Chondrocyte (in vitro differentiated cells): ENCODE measurements around the gene VEGFD. TPM values are rescaled to one million over a fixed set of nuclear protein-coding genes. Genes with fewer than 3 reads are reported as not detected.

Source experiments
- DNase-seq: peaks from one replicate; pipeline ENCODE4 v3.0.0; 2021; ENCODE audit warnings: mixed read lengths, low spot score
- H3K27ac Mint-ChIP-seq: one replicate; pipeline ENCODE4 v1.8.0; 2021; ENCODE audit warnings: mild to moderate bottlenecking, moderate library complexity, mixed read lengths; ENCODE audit not compliant: unreplicated experiment
- H3K27me3 Mint-ChIP-seq: 2 replicates; pipeline ENCODE4 v1.8.0; 2021; ENCODE audit warnings: low read depth, mixed read lengths
- H3K36me3 Mint-ChIP-seq: 2 replicates; pipeline ENCODE4 v1.8.0; 2021; ENCODE audit warnings: low read depth, mixed read lengths
- H3K4me1 Mint-ChIP-seq: 2 replicates; pipeline ENCODE4 v1.8.0; 2021; ENCODE audit warnings: low read depth, mild to moderate bottlenecking, mixed read lengths
- H3K4me3 Mint-ChIP-seq: one replicate; pipeline ENCODE4 v1.8.0; 2021; ENCODE audit warnings: mild to moderate bottlenecking, moderate library complexity, mixed read lengths; ENCODE audit not compliant: unreplicated experiment
- H3K9me3 Mint-ChIP-seq: 2 replicates; pipeline ENCODE4 v1.8.0; 2021; ENCODE audit warnings: low read depth, mixed read lengths
- CTCF ChIP-seq: fragments of 200-600 bp; sonication (generic); IDR thresholded peaks from 2 replicates; pipeline ENCODE4 v1.5.0; 2021; ENCODE audit warnings: antibody characterized with exemption, mild to moderate bottlenecking, moderate library complexity
- long read RNA-seq: library from polyadenylated mRNA; stranded (forward); transcript quantifications from one replicate; pipeline ENCODE4 v2.0.0, GENCODE V29; 2021
- total RNA-seq: library from RNA; stranded (reverse); gene quantifications from 3 replicates; pipeline ENCODE4 v1.2.1, GENCODE V29; 2021

VEGFD gene, protein sequence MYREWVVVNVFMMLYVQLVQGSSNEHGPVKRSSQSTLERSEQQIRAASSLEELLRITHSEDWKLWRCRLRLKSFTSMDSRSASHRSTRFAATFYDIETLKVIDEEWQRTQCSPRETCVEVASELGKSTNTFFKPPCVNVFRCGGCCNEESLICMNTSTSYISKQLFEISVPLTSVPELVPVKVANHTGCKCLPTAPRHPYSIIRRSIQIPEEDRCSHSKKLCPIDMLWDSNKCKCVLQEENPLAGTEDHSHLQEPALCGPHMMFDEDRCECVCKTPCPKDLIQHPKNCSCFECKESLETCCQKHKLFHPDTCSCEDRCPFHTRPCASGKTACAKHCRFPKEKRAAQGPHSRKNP
- 0.20 to 0.39 TPM in 2 of 3 replicates, not detected in the other for total RNA-seq
- long read RNA-seq, result 0 reads

DNA sequence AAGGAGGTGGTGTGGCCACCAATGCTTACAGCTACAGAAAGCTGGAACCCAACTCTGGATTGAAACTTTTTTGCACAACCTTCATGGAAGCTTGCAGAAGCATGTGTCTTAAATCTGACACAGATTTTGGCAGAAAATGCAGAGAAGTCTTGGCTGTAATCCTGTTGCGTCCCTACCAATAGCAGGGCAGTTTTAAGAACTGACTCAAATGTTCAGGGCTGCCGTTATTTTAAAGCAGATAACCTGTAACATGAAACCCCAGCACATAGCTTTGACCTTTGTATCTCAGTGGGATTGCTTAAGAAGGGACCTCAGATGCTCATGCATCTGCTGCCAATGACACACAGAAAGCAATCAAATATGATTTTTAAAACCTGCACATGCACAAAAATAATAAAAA, at the start of gene VEGFD:
VEGFD (minus strand) TSS at position 110 of the 400 bp plus-strand sequence. CDS start 467 bp downstream, outside the sequence.
- TF ChIP-seq CTCF, result no peak
- Mint-ChIP-seq H3K27me3 (no peaks in the 10 kb centered on the region), H3K4me1 (no peaks in the 10 kb centered on the region), H3K4me3 (no peak within 1 kb of the TSS), H3K9me3 (no peaks in the 10 kb centered on the region), H3K27ac (no peak within 1 kb of the TSS), H3K36me3 (peaks cover 7% of the 10 kb centered on the region)
- DNase-seq, result no peak

DNA sequence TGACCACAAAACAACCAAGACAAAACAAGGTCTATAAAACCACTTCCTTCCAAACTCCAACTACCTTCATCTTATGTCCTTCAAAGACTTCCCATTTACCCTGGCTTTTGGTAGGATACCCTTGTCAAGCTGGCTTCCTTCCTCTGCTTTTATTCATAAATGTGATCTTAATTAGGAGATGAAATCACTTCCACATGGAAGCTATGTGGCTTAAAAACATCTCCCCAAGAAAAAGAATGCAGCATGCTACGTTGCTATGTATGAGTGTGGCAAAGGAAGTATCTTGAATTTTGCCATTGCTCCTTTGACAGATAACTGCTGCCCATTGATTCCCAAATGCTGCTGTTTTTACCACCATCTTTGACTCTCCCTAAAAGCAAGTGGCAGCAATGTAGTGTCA, 46.4 kb upstream of the VEGFD start:
- DNase-seq, result no peak
- Mint-ChIP-seq H3K36me3 (peaks cover 8% of the 10 kb centered on the region), H3K9me3 (no peaks in the 10 kb centered on the region), H3K27me3 (no peaks in the 10 kb centered on the region), H3K4me1 (no peaks in the 10 kb centered on the region), H3K4me3 (no peak overlapping the region), H3K27ac (no peak overlapping the region)
- TF ChIP-seq CTCF, result no peak

GRCh38 chrX:15430076-15430475, 45.9 kb upstream of the VEGFD start:
- TF ChIP-seq CTCF, result no peak
- Mint-ChIP-seq H3K36me3 (peaks cover 5% of the 10 kb centered on the region), H3K27ac (no peak overlapping the region), H3K4me3 (no peak overlapping the region), H3K4me1 (no peaks in the 10 kb centered on the region), H3K9me3 (no peaks in the 10 kb centered on the region), H3K27me3 (no peaks in the 10 kb centered on the region)
- DNase-seq, result no peak

GRCh38 chrX:15425024-15425423, 40.8 kb upstream of the VEGFD start:
- DNase-seq, result no peak
- Mint-ChIP-seq H3K9me3 (peaks cover 8% of the 10 kb centered on the region), H3K27ac (no peak overlapping the region), H3K4me3 (no peak overlapping the region), H3K27me3 (no peaks in the 10 kb centered on the region), H3K36me3 (peaks cover 10% of the 10 kb centered on the region), H3K4me1 (no peaks in the 10 kb centered on the region)
- TF ChIP-seq CTCF, result no peak

DNA sequence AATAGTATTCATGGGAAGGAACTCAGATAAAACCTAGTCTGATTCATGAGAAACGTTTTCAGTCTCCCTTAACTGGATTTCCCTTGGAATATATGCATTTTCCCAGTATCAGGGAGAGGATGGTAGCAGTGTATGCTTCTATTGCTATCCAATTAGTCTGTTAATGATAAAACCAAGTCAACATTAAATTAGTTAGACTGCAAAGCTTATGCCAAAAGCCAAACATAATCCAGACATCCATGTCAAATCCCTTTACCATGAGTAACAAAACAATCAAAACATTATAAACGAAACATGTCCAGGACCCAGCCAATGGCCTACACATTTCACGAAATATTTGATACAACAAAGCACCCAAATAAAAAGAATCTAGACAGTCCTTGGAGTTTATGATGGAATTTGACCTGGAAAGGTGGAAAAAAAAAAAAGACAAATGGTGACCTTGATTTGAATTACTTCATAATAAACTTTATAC, 34.5 kb upstream of the VEGFD start:
- Mint-ChIP-seq H3K9me3 (peaks cover 15% of the 10 kb centered on the region), H3K4me3 (no peak overlapping the region)

More for the DNA sequence above, 34.5 kb upstream of the VEGFD start:
- H3K27ac Mint-ChIP-seq, result no peak overlapping the region
- no peak for DNase-seq
- H3K27me3 Mint-ChIP-seq, result no peaks in the 10 kb centered on the region
- peaks cover 14% of the 10 kb centered on the region for H3K36me3 Mint-ChIP-seq
- no peak for TF ChIP-seq CTCF
- H3K4me1 Mint-ChIP-seq, result no peaks in the 10 kb centered on the region
